ENCODE data around the gene BAIAP2. TPM values are rescaled to one million over a fixed set of nuclear protein-coding genes. Genes with fewer than 3 reads are reported as not detected.

BAIAP2 gene
- total and polyA plus RNA-seq, 2 donors (not counting 3 experiments of a cell fraction or from before 2014, with no cell fraction given), result 12.3 to 18.6 TPM

GRCh38 chr17:81111066-81111465 is 76.1 kb downstream of the BAIAP2 start:
- no peak overlapping the region for H3K27ac ChIP-seq (ENCODE audit: insufficient read depth, low read depth, low read length)
- no TSS peak for BruUV-seq (replicated peaks)
- no peak overlapping the region for H3K4me2 ChIP-seq (ENCODE audit: insufficient read depth, low read length)
- TF ChIP-seq POLR2AphosphoS5 (IDR thresholded peaks at IDR 0.05; ENCODE audit: insufficient read depth, low read depth, low read length) (no peak), JUN (IDR thresholded peaks at IDR 0.05; ENCODE audit: borderline replicate concordance, insufficient read depth, insufficient read length, low read depth) (no peak), MYC (IDR thresholded peaks at IDR 0.05; ENCODE audit: low read depth, low read length) (no peak), CTCF (IDR thresholded peaks at IDR 0.05; ENCODE audit: extremely low read depth in 1 of 2, insufficient read depth in 1 of 2, low read depth in 1 of 2, low read length in 2 of 2) (no peak), POLR2A (IDR thresholded peaks at IDR 0.05; ENCODE audit: low read depth, low read length) (no peak), GATA2 (IDR thresholded peaks at IDR 0.05; ENCODE audit: insufficient read depth, insufficient read length, low read depth, low read length) (no peak), EZH2 (IDR thresholded peaks at IDR 0.05; ENCODE audit: borderline replicate concordance, low read depth, low read length, severe bottlenecking) (no peak), FOS (IDR thresholded peaks at IDR 0.05; ENCODE audit: borderline replicate concordance, insufficient read depth, low read length) (no peak)
- TF ChIP-seq, protein P1, sequence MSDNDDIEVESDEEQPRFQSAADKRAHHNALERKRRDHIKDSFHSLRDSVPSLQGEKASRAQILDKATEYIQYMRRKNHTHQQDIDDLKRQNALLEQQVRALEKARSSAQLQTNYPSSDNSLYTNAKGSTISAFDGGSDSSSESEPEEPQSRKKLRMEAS (IDR thresholded peaks at IDR 0.05; ENCODE audit: insufficient read depth, insufficient read length), result no peak
- H3K36me3 ChIP-seq (ENCODE audit: control insufficient read depth in 2 of 2, extremely low read depth in 1 of 2, insufficient read depth in 2 of 2, low read length in 2 of 2), result no peaks in the 10 kb centered on the region
- no peak for DNase-seq (ENCODE audit: low read depth, low spot score)
- no peaks in the 10 kb centered on the region for H3K9me1 ChIP-seq (replicated peaks; ENCODE audit: control insufficient read depth, extremely low read depth, insufficient read depth, low read length)
- POLR2A ChIA-PET, result no interaction called here
- no peaks in the 10 kb centered on the region for H3K4me1 ChIP-seq (ENCODE audit: control insufficient read depth, extremely low read depth, insufficient read depth, low read length)
- no peak overlapping the region for H2AFZ ChIP-seq (ENCODE audit: low read depth, low read length)
- H3K4me3 ChIP-seq (replicated peaks in 1 of 3; ENCODE audit: insufficient read depth in 1 of 3, low read depth in 1 of 3, low read length in 3 of 3), result no peak overlapping the region
- no peak overlapping the region for H3K9ac ChIP-seq (replicated peaks; ENCODE audit: extremely low read depth, insufficient read depth, low read length)
- dilution Hi-C loops (cut with MboI; ENCODE audit: extremely low pct_ligation_motif_present, low sequenced_read_pairs), result no loop called here
- no peaks in the 10 kb centered on the region for H3K27me3 ChIP-seq (ENCODE audit: control insufficient read depth in 2 of 2, insufficient read depth in 2 of 2, low read length in 2 of 2)
- intact Hi-C loops (cut with micrococcal nuclease), result no loop called here
- FAIRE-seq, result no peak
- no peaks in the 10 kb centered on the region for H3K9me3 ChIP-seq (replicated peaks; ENCODE audit: control insufficient read depth, insufficient read depth, low read length)
- H3K79me2 ChIP-seq (ENCODE audit: control insufficient read depth, insufficient read depth, low read length), result no peaks in the 10 kb centered on the region
- CTCF ChIA-PET, result no interaction called here
- H4K20me1 ChIP-seq (replicated peaks; ENCODE audit: control insufficient read depth, extremely low read depth, insufficient read depth, low read length), result no peaks in the 10 kb centered on the region

Measured in endothelial cell of umbilical vein (primary cell).